ENCODE measurements around the gene RUNX3.
A peak's percentile ranks its signal among the peaks of the same experiment; 100 is the strongest.

The RUNX3 gene

GRCh38 chr1:24865587-24865986 is 64.5 kb downstream of the RUNX3 start:
- TF ChIP-seq CTCF (IDR thresholded peaks at IDR 0.05; ENCODE audit: low read depth, low read length, missing control alignments), result no peak
- in situ Hi-C loops (cut with HindIII; ENCODE audit: low sequenced_read_pairs), result no loop called here
- DNase-seq (ENCODE audit: low read depth), result no peak
- H3K4me3 ChIP-seq (ENCODE audit: low read depth, low read length), result no peak overlapping the region

GRCh38 chr1:24865168-24865567 is 64.9 kb downstream of the RUNX3 start:
- DNase-seq (ENCODE audit: low read depth), result no peak
- TF ChIP-seq CTCF (IDR thresholded peaks at IDR 0.05; ENCODE audit: low read depth, low read length, missing control alignments), result no peak
- H3K4me3 ChIP-seq (ENCODE audit: low read depth, low read length), result no peak overlapping the region
- in situ Hi-C loops (cut with HindIII; ENCODE audit: low sequenced_read_pairs), result no loop called here

- DNase-seq (ENCODE audit: low read depth), result no peak
- TF ChIP-seq CTCF (IDR thresholded peaks at IDR 0.05; ENCODE audit: low read depth, low read length, missing control alignments), result no peak
- no peak overlapping the region for H3K4me3 ChIP-seq (ENCODE audit: low read depth, low read length)
- in situ Hi-C loops (cut with HindIII; ENCODE audit: low sequenced_read_pairs), result no loop called here
Measured at GRCh38 chr1:24864370-24864777, 65.7 kb downstream of the RUNX3 start.

GRCh38 chr1:24862775-24863483 is 67.1 kb downstream of the RUNX3 start:
- in situ Hi-C loops (cut with HindIII; ENCODE audit: low sequenced_read_pairs), result no loop called here
- H3K4me3 ChIP-seq (ENCODE audit: low read depth, low read length), result no peak overlapping the region
- DNase-seq (ENCODE audit: low read depth), result no peak
- no peak for TF ChIP-seq CTCF (IDR thresholded peaks at IDR 0.05; ENCODE audit: low read depth, low read length, missing control alignments)

GRCh38 chr1:24861821-24862727 is 68.0 kb downstream of the RUNX3 start:
- peak; percentile 31 for TF ChIP-seq CTCF (IDR thresholded peaks at IDR 0.05; ENCODE audit: low read depth, low read length, missing control alignments)
- in situ Hi-C loops (cut with HindIII; ENCODE audit: low sequenced_read_pairs), result no loop called here
- no peak overlapping the region for H3K4me3 ChIP-seq (ENCODE audit: low read depth, low read length)
- DNase-seq (ENCODE audit: low read depth), result no peak

- DNase-seq (ENCODE audit: low read depth), result no peak
- no peak for TF ChIP-seq CTCF (IDR thresholded peaks at IDR 0.05; ENCODE audit: low read depth, low read length, missing control alignments)
- in situ Hi-C loops (cut with HindIII; ENCODE audit: low sequenced_read_pairs), result no loop called here
- no peak overlapping the region for H3K4me3 ChIP-seq (ENCODE audit: low read depth, low read length)
Measured at GRCh38 chr1:24860841-24861240, 69.2 kb downstream of the RUNX3 start.

Data from astrocyte of the cerebellum (primary cell).